Measurements from ENCODE around the gene GMIP. TPM values are rescaled to one million over a fixed set of nuclear protein-coding genes. Genes with fewer than 3 reads are reported as not detected.

The GMIP gene
- total RNA-seq, 1 donor = 3.2 TPM

GRCh38 chr19:19663256-19664120 is 20.0 kb upstream of the GMIP start, which contains the start of gene ATP13A1:
ATP13A1 (minus strand) TSS chr19:19663676; CDS start chr19:19663666, 10 bp downstream.
- H3K4me3 ChIP-seq (ENCODE audit: low read depth, low read length) = peak within 1 kb of the TSS; percentile 99
- DNase-seq (ENCODE audit: low read depth) = peak; percentile 98
- TF ChIP-seq CTCF (IDR thresholded peaks at IDR 0.05; ENCODE audit: insufficient read depth, low read length) = peak; percentile 6

GRCh38 chr19:19662871-19663255 is 19.4 kb upstream of the GMIP start:
- no peak for DNase-seq (ENCODE audit: low read depth)
- H3K4me3 ChIP-seq (ENCODE audit: low read depth, low read length) = peak overlapping the region; percentile 99
- TF ChIP-seq CTCF (IDR thresholded peaks at IDR 0.05; ENCODE audit: insufficient read depth, low read length) = no peak

GRCh38 chr19:19662344-19662743 is 18.9 kb upstream of the GMIP start:
- TF ChIP-seq CTCF (IDR thresholded peaks at IDR 0.05; ENCODE audit: insufficient read depth, low read length) = no peak
- no peak for DNase-seq (ENCODE audit: low read depth)
- H3K4me3 ChIP-seq (ENCODE audit: low read depth, low read length) = peak overlapping the region; percentile 99

GRCh38 chr19:19661675-19662251 is 18.3 kb upstream of the GMIP start:
- TF ChIP-seq CTCF (IDR thresholded peaks at IDR 0.05; ENCODE audit: insufficient read depth, low read length) = no peak
- H3K4me3 ChIP-seq (ENCODE audit: low read depth, low read length) = peak overlapping the region; percentile 99
- no peak for DNase-seq (ENCODE audit: low read depth)

- no peak for DNase-seq (ENCODE audit: low read depth)
- TF ChIP-seq CTCF (IDR thresholded peaks at IDR 0.05; ENCODE audit: insufficient read depth, low read length) = no peak
- H3K4me3 ChIP-seq (ENCODE audit: low read depth, low read length) = peak overlapping the region; percentile 99
Observed at GRCh38 chr19:19661141-19661674, 17.8 kb upstream of the GMIP start.

GRCh38 chr19:19659646-19660245 is 16.3 kb upstream of the GMIP start:
- H3K4me3 ChIP-seq (ENCODE audit: low read depth, low read length) = no peak overlapping the region
- no peak for DNase-seq (ENCODE audit: low read depth)
- no peak for TF ChIP-seq CTCF (IDR thresholded peaks at IDR 0.05; ENCODE audit: insufficient read depth, low read length)
